ENCODE data around the gene WDSUB1.

WDSUB1 gene, protein sequence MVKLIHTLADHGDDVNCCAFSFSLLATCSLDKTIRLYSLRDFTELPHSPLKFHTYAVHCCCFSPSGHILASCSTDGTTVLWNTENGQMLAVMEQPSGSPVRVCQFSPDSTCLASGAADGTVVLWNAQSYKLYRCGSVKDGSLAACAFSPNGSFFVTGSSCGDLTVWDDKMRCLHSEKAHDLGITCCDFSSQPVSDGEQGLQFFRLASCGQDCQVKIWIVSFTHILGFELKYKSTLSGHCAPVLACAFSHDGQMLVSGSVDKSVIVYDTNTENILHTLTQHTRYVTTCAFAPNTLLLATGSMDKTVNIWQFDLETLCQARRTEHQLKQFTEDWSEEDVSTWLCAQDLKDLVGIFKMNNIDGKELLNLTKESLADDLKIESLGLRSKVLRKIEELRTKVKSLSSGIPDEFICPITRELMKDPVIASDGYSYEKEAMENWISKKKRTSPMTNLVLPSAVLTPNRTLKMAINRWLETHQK

DNA sequence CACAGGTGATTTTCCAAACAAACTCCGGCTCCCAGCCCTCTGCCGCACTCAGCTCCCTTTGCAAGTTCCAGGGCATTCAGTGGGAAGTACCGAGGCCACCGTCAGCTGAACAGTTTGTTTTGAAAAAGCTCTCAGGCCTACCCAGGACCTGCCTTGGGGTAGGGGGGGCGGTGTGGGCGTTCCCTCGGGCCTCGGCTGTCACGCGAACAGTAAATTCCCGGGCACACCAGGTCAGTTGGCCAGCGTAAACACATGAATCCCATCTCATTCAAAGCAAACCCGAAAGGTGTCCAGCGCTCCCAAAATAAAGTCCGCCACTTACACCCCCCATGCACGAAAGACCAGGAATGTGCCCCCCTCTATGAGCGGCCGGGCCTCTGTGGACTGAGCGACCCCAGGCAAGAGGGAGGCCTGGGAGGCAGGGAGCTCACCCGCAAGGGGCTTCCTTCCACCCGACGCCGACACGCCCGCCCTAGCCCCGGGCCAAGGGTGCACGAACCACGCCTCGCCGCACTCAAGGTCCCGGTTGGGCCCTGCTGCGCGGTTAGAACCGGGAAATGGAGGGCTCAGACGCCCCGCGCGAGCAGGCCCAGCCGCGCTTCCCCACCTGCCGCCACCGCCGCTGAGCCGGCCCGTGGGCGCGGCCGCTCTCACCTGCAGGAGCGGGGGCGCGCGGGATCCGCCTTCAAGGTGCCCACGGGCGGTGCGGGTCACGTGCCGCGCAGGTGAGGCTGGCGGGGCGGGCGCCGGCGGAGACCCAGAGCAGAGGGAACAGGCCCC is at the start of gene WDSUB1:
Gene WDSUB1 (minus strand): TSS at position 775 of the 780 bp plus-strand sequence. CDS start 3,634 bp downstream, outside the sequence.
- TF ChIP-seq, protein P1, sequence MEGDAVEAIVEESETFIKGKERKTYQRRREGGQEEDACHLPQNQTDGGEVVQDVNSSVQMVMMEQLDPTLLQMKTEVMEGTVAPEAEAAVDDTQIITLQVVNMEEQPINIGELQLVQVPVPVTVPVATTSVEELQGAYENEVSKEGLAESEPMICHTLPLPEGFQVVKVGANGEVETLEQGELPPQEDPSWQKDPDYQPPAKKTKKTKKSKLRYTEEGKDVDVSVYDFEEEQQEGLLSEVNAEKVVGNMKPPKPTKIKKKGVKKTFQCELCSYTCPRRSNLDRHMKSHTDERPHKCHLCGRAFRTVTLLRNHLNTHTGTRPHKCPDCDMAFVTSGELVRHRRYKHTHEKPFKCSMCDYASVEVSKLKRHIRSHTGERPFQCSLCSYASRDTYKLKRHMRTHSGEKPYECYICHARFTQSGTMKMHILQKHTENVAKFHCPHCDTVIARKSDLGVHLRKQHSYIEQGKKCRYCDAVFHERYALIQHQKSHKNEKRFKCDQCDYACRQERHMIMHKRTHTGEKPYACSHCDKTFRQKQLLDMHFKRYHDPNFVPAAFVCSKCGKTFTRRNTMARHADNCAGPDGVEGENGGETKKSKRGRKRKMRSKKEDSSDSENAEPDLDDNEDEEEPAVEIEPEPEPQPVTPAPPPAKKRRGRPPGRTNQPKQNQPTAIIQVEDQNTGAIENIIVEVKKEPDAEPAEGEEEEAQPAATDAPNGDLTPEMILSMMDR (IDR thresholded peaks at IDR 0.05; ENCODE audit: borderline replicate concordance, insufficient read depth, low read depth, low read length) = no peak

DNA sequence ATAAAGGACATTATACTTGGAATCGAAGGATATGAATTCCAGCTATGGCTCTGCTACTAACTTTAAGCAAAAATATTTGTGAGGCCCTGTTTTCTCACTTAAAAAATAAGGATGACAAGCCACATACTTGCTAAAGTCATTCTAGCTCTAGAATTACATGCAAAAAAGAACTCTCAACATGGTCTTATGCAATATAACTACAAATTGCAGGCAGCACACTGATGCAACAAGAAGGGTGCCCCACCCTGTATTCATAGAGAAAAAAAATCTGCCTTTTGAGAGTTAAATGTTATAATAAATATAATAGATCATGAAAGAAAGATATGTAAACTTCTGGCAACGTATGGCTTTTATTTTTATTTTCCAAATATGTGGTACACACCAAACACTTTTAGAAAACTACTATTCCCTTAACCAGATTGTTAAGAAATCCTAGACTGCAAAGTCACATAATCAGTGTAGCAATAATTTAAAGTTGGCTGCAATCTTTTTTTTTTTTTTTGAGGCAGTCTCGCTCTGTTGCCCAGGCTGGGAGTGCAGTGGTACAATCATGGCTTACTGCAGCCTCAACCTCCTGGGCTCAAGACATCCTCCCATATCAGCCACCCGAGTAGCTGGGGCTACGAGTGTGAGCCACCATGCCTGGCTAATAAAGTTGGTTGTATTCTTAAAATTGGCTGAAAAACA is 40.2 kb upstream of the WDSUB1 start:
- TF ChIP-seq, protein P1 (IDR thresholded peaks at IDR 0.05; ENCODE audit: borderline replicate concordance, insufficient read depth, low read depth, low read length) = no peak
- H3K4me3 ChIP-seq (ENCODE audit: low read depth, low read length) = no peak overlapping the region

More for the DNA sequence above, at the start of gene WDSUB1:
- peak within 1 kb of the TSS; percentile 83 for H3K4me3 ChIP-seq (ENCODE audit: low read depth, low read length)

DNA sequence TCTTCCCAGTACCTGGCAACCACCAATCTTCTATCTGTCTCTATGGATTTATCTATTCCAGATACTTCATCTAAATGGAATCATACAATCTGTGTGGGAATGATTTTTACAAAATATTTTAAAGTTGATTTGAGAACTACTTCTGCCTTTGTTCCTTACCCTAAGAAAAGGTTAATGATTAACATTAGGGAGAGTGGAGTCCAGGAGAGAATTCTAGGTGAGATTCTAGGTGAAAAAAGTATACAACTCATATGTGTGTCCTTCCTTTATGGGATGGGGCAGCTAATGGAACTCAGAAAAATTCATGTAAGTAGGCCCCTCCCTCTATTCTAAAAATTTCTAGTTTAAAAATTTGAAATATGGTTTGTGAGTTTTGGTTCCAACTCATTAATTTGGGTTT is 35.9 kb upstream of the WDSUB1 start:
- H3K4me3 ChIP-seq (ENCODE audit: low read depth, low read length) = no peak overlapping the region
- TF ChIP-seq, protein P1 (IDR thresholded peaks at IDR 0.05; ENCODE audit: borderline replicate concordance, insufficient read depth, low read depth, low read length) = no peak

DNA sequence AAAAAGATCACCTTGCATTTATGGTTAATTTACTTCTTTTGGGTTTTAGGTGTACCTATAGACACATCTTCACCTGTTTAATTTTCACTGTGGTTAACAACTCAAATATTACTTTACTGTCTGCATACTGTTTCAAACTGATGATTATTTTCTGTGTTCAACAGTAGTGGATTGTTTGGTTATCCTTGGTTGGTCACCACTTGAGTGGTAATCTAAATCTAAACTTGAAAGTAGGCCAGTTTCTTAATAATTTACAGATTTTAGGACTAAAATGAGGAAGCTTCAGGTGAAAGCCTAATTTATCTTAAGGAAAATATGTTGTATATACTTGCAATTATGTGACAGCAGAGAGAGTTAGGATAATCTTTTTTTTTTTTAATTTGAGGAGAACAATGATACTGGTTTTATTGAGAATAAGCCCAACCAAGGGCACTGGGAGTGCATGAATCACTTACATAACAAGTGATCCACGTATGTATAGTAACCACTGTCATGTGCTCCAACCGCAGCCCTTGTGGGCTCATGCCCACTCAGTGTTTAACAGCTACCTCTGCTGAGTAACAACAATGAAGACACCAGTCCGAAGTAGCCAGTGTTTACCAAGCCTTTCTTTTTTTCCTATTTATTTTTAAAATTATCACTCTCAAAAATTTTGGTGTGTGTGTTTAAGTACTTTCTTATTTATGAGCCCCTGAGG is 31.0 kb upstream of the WDSUB1 start:
- TF ChIP-seq, protein P1 (IDR thresholded peaks at IDR 0.05; ENCODE audit: borderline replicate concordance, insufficient read depth, low read depth, low read length) = no peak
- H3K4me3 ChIP-seq (ENCODE audit: low read depth, low read length) = no peak overlapping the region

DNA sequence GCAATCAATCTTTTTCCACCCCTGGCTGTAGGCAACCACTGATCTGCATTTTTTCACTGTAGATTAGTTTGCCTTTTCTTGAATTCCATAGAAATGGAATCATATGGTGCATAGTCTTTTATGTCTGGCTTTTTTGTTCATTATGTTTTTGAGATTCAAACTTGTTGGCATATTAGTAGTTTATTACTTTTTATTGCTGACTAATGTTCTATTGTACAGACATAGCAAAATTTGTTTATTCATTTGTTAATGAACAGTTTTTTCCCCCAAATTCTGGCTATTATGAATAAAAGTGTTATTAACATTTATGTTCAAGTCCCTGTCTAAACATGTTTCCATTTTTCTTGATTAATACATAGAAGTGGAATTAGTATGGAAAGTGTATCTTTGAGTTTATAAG is 21.4 kb upstream of the WDSUB1 start:
- no peak overlapping the region for H3K4me3 ChIP-seq (ENCODE audit: low read depth, low read length)
- TF ChIP-seq, protein P1 (IDR thresholded peaks at IDR 0.05; ENCODE audit: borderline replicate concordance, insufficient read depth, low read depth, low read length) = no peak

DNA sequence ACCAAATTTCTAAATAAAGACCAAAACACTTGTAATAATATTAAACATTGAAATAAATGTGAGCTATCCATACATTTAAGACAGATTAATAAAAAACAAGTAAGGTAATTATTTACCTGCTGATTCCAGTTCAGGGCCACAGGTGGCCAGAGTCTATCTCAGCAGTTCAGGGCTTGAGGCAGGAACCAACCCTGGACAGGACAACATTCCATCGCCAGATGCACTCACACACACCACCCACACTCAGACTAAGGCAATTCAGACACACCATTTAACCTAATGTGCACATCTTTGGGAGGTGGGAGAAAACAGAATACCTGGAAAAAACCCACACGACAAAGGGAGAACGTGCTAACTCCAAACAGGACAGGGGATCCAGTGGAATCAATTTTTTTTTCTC is 14.1 kb upstream of the WDSUB1 start:
- TF ChIP-seq, protein P1 (IDR thresholded peaks at IDR 0.05; ENCODE audit: borderline replicate concordance, insufficient read depth, low read depth, low read length) = no peak
- no peak overlapping the region for H3K4me3 ChIP-seq (ENCODE audit: low read depth, low read length)

All from GM12875 (cell line).